Duodenal mucosa (tissue), 2 donors: ENCODE results near the gene RING1.

ENCODE experiments used
- H3K27ac ChIP-seq: one replicate; pipeline ENCODE4 v1.7.0; 2013; ENCODE audit warnings: low read depth, low read length
- H3K27me3 ChIP-seq, 2 donors: one replicate each; pipeline ENCODE4 v1.7.0; 2013; ENCODE audit warnings: low read length in 2 of 2, control low read depth in 1 of 2; ENCODE audit not compliant: insufficient read depth in 2 of 2, control insufficient read depth in 1 of 2
- H3K36me3 ChIP-seq, 2 donors: one replicate each; pipeline ENCODE4 v1.7.0; 2013; ENCODE audit warnings: low read length in 2 of 2, control low read depth in 1 of 2; ENCODE audit not compliant: insufficient read depth in 2 of 2, control insufficient read depth in 1 of 2
- H3K4me1 ChIP-seq, 2 donors: one replicate each; pipeline ENCODE4 v1.7.0; 2013; ENCODE audit warnings: low read length in 2 of 2, control low read depth in 1 of 2; ENCODE audit not compliant: insufficient read depth in 2 of 2, control insufficient read depth in 1 of 2
- H3K4me3 ChIP-seq, 2 donors: one replicate each; pipeline ENCODE4 v1.7.0; 2013; ENCODE audit warnings: low read length in 2 of 2, low read depth in 1 of 2
- H3K9ac ChIP-seq, 2 donors: one replicate each; pipeline ENCODE4 v1.7.0; 2013; ENCODE audit warnings: low read length in 2 of 2, low read depth in 1 of 2
- H3K9me3 ChIP-seq, 2 donors: one replicate each; pipeline ENCODE4 v1.7.0; 2013; ENCODE audit warnings: low read length in 2 of 2, control low read depth in 1 of 2; ENCODE audit not compliant: control insufficient read depth in 1 of 2

The RING1 gene

GRCh38 chr6:33185190-33185589 is 23.1 kb upstream of the RING1 start:
- Histone ChIP-seq H3K27me3 (peaks cover 0 to 11% of the 10 kb centered on the region in 2 donors), H3K9me3 (no peaks in the 10 kb centered on the region)

GRCh38 chr6:33185654-33186187 is 22.6 kb upstream of the RING1 start:
- no peak overlapping the region for H3K9ac ChIP-seq
- no peaks in the 10 kb centered on the region for H3K4me1 ChIP-seq
- H3K9me3 ChIP-seq: no peaks in the 10 kb centered on the region
- no peak overlapping the region for H3K27ac ChIP-seq
- no peaks in the 10 kb centered on the region for H3K36me3 ChIP-seq
- H3K4me3 ChIP-seq: no peak overlapping the region
- peaks cover 0 to 16% of the 10 kb centered on the region in 2 donors for H3K27me3 ChIP-seq

More at GRCh38 chr6:33185190-33185589, 23.1 kb upstream of the RING1 start:
- Histone ChIP-seq H3K4me3 (no peak overlapping the region), H3K27ac (no peak overlapping the region), H3K9ac (no peak overlapping the region), H3K36me3 (no peaks in the 10 kb centered on the region), H3K4me1 (no peaks in the 10 kb centered on the region)

GRCh38 chr6:33187809-33188208 is 20.5 kb upstream of the RING1 start:
- Histone ChIP-seq H3K36me3 (no peaks in the 10 kb centered on the region), H3K9ac (no peak overlapping the region), H3K4me3 (no peak overlapping the region), H3K27ac (no peak overlapping the region), H3K9me3 (no peaks in the 10 kb centered on the region), H3K4me1 (peaks cover 8 to 10% of the 10 kb centered on the region in 2 donors), H3K27me3 (peaks cover 12 to 35% of the 10 kb centered on the region in 2 donors)

GRCh38 chr6:33189164-33189563 is 19.1 kb upstream of the RING1 start:
- peaks cover 3% of the 10 kb centered on the region in 2 donors for H3K36me3 ChIP-seq
- H3K9me3 ChIP-seq: no peaks in the 10 kb centered on the region
- H3K27me3 ChIP-seq: peaks cover 12 to 37% of the 10 kb centered on the region in 2 donors
- no peak overlapping the region for H3K9ac ChIP-seq
- H3K27ac ChIP-seq: no peak overlapping the region
- H3K4me3 ChIP-seq: no peak overlapping the region
- H3K4me1 ChIP-seq: peaks cover 10 to 13% of the 10 kb centered on the region in 2 donors

- Histone ChIP-seq H3K36me3 (peaks cover 9% of the 10 kb centered on the region in 2 donors), H3K27me3 (peaks cover 12 to 37% of the 10 kb centered on the region in 2 donors), H3K9ac (no peak overlapping the region), H3K27ac (no peak overlapping the region), H3K9me3 (no peaks in the 10 kb centered on the region), H3K4me1 (peaks cover 10 to 13% of the 10 kb centered on the region in 2 donors), H3K4me3 (no peak overlapping the region)
These were observed 18.5 kb upstream of the RING1 start for GRCh38 chr6:33189625-33190448.

- no peak overlapping the region for H3K9ac ChIP-seq
- peaks cover 10 to 13% of the 10 kb centered on the region in 2 donors for H3K4me1 ChIP-seq
- H3K9me3 ChIP-seq: no peaks in the 10 kb centered on the region
- H3K27me3 ChIP-seq: peaks cover 12 to 37% of the 10 kb centered on the region in 2 donors
- H3K27ac ChIP-seq: no peak overlapping the region
- peaks cover 17% of the 10 kb centered on the region in 2 donors for H3K36me3 ChIP-seq
- H3K4me3 ChIP-seq: no peak overlapping the region
These were observed 17.7 kb upstream of the RING1 start for GRCh38 chr6:33190504-33191107.

GRCh38 chr6:33191383-33192104 is 16.8 kb upstream of the RING1 start:
- Histone ChIP-seq H3K27me3 (peaks cover 12 to 37% of the 10 kb centered on the region in 2 donors), H3K4me1 (peaks cover 10 to 13% of the 10 kb centered on the region in 2 donors), H3K27ac (no peak overlapping the region), H3K4me3 (no peak overlapping the region), H3K36me3 (peaks cover 26% of the 10 kb centered on the region in 2 donors), H3K9me3 (no peaks in the 10 kb centered on the region), H3K9ac (no peak overlapping the region)

GRCh38 chr6:33192105-33192646 is 16.1 kb upstream of the RING1 start, which contains the start of gene COL11A2:
TSS of gene COL11A2 (minus strand) at chr6:33192467. CDS start at chr6:33192240, 227 bp downstream.
- Histone ChIP-seq H3K27ac (no peak within 1 kb of the TSS), H3K36me3 (peaks cover 27 to 32% of the 10 kb centered on the region in 2 donors), H3K9ac (peak within 1 kb of the TSS; percentile 17 to 45), H3K4me3 (peak within 1 kb of the TSS; percentile 34 to 58), H3K4me1 (peaks cover 10 to 13% of the 10 kb centered on the region in 2 donors), H3K9me3 (no peaks in the 10 kb centered on the region), H3K27me3 (peaks cover 12 to 37% of the 10 kb centered on the region in 2 donors)

- peaks cover 12 to 37% of the 10 kb centered on the region in 2 donors for H3K27me3 ChIP-seq
- H3K9me3 ChIP-seq: no peaks in the 10 kb centered on the region
- peak overlapping the region; percentile 34 to 58 for H3K4me3 ChIP-seq
- H3K27ac ChIP-seq: no peak overlapping the region
- H3K4me1 ChIP-seq: peaks cover 15 to 17% of the 10 kb centered on the region in 2 donors
- H3K36me3 ChIP-seq: peaks cover 27 to 34% of the 10 kb centered on the region in 2 donors
- H3K9ac ChIP-seq: peak overlapping the region; percentile 17 to 45
These were observed 15.4 kb upstream of the RING1 start for GRCh38 chr6:33192671-33193602.
